ENCODE results near the gene NAXE. TPM values are rescaled to one million over a fixed set of nuclear protein-coding genes. Genes with fewer than 3 reads are reported as not detected.

Gene NAXE
- total RNA-seq, 3 donors from 2014 or later, result 70.8 to 94.4 (median 86.5) TPM

- TF ChIP-seq, protein P1, sequence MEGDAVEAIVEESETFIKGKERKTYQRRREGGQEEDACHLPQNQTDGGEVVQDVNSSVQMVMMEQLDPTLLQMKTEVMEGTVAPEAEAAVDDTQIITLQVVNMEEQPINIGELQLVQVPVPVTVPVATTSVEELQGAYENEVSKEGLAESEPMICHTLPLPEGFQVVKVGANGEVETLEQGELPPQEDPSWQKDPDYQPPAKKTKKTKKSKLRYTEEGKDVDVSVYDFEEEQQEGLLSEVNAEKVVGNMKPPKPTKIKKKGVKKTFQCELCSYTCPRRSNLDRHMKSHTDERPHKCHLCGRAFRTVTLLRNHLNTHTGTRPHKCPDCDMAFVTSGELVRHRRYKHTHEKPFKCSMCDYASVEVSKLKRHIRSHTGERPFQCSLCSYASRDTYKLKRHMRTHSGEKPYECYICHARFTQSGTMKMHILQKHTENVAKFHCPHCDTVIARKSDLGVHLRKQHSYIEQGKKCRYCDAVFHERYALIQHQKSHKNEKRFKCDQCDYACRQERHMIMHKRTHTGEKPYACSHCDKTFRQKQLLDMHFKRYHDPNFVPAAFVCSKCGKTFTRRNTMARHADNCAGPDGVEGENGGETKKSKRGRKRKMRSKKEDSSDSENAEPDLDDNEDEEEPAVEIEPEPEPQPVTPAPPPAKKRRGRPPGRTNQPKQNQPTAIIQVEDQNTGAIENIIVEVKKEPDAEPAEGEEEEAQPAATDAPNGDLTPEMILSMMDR (IDR thresholded peaks at IDR 0.05), result no peak
- Histone ChIP-seq H3K36me3 (ENCODE audit: low read depth) (no peaks in the 10 kb centered on the region), H3K4me3 (no peak overlapping the region), H3K9me3 (no peaks in the 10 kb centered on the region), H3K4me1 (ENCODE audit: low read depth) (no peaks in the 10 kb centered on the region)
- intact Hi-C loops (cut with DNase I, micrococcal nuclease), result no loop called here
- DNase-seq (no peak), ATAC-seq (no peak)
Measured at GRCh38 chr1:156547982-156548381, 43.6 kb upstream of the NAXE start.

- ATAC-seq (no peak), DNase-seq (no peak)
- Histone ChIP-seq H3K4me1 (ENCODE audit: low read depth) (no peaks in the 10 kb centered on the region), H3K4me3 (no peak overlapping the region), H3K36me3 (ENCODE audit: low read depth) (no peaks in the 10 kb centered on the region), H3K9me3 (no peaks in the 10 kb centered on the region)
- TF ChIP-seq, protein P1 (IDR thresholded peaks at IDR 0.05), result no peak
- intact Hi-C loops (cut with DNase I, micrococcal nuclease), result no loop called here
Measured at GRCh38 chr1:156549390-156549789, 42.2 kb upstream of the NAXE start.

- intact Hi-C loops (cut with DNase I, micrococcal nuclease), result no loop called here
- DNase-seq (no peak), ATAC-seq (no peak)
- no peaks in the 10 kb centered on the region for H3K36me3 ChIP-seq (ENCODE audit: low read depth)
- no peak overlapping the region for H3K4me3 ChIP-seq
- no peaks in the 10 kb centered on the region for H3K9me3 ChIP-seq
- no peaks in the 10 kb centered on the region for H3K4me1 ChIP-seq (ENCODE audit: low read depth)
- TF ChIP-seq, protein P1 (IDR thresholded peaks at IDR 0.05), result no peak
Measured at GRCh38 chr1:156549831-156550230, 41.7 kb upstream of the NAXE start.

- TF ChIP-seq, protein P1 (IDR thresholded peaks at IDR 0.05), result no peak
- ATAC-seq (no peak), DNase-seq (no peak)
- no peaks in the 10 kb centered on the region for H3K9me3 ChIP-seq
- intact Hi-C loops (cut with DNase I, micrococcal nuclease), result no loop called here
- no peaks in the 10 kb centered on the region for H3K4me1 ChIP-seq (ENCODE audit: low read depth)
- no peak overlapping the region for H3K4me3 ChIP-seq
- no peaks in the 10 kb centered on the region for H3K36me3 ChIP-seq (ENCODE audit: low read depth)
Measured at GRCh38 chr1:156550346-156550745, 41.2 kb upstream of the NAXE start.

DNA sequence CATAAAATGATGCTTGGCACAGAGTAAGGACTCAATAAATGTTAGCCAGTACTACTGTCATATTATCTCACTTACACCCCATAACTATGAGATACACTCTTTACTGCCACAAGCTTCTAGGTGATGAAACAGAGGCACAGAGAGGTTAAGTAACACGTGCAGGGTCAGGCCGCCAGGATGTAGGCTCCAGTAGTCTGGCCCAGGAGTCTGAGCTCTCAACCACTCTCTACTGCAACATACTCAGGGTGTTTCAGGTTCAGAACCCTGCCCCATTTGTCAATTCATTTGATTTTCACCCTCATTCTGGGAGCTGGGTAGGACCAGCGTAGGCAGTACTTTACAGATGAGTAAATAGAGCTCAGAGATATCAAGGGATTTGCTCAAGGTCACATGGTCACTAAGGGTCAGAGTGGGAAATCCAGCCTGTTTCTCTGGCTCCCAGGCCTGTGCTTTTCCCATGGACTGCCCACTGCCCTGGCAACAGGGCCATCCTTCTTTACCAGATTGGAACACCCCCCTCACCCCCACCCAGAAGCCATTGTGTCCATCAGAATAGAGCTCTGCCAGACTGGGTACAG, 40.4 kb upstream of the NAXE start:
- no peak overlapping the region for H3K4me3 ChIP-seq
- TF ChIP-seq, protein P1 (IDR thresholded peaks at IDR 0.05), result no peak
- intact Hi-C loops (cut with DNase I, micrococcal nuclease), result no loop called here
- ATAC-seq (no peak), DNase-seq (no peak)
- H3K4me1 ChIP-seq (ENCODE audit: low read depth), result no peaks in the 10 kb centered on the region
- H3K36me3 ChIP-seq (ENCODE audit: low read depth), result no peaks in the 10 kb centered on the region
- H3K9me3 ChIP-seq, result no peaks in the 10 kb centered on the region

- ATAC-seq (no peak), DNase-seq (no peak)
- Histone ChIP-seq H3K36me3 (ENCODE audit: low read depth) (no peaks in the 10 kb centered on the region), H3K4me1 (ENCODE audit: low read depth) (no peaks in the 10 kb centered on the region), H3K4me3 (no peak overlapping the region), H3K9me3 (no peaks in the 10 kb centered on the region)
- TF ChIP-seq, protein P1 (IDR thresholded peaks at IDR 0.05), result no peak
- intact Hi-C loops (cut with DNase I, micrococcal nuclease), result no loop called here
Measured at GRCh38 chr1:156551869-156552268, 39.7 kb upstream of the NAXE start.
